Measurements from ENCODE around the gene PCDHGA1. TPM values are rescaled to one million over a fixed set of nuclear protein-coding genes. Genes with fewer than 3 reads are reported as not detected.

Gene PCDHGA1
- total and polyA plus RNA-seq, 9 of the 15 experiments (the other 6 are each of a cell fraction or from before 2014, with no cell fraction given) = 0.05 to 0.26 (median 0.18) TPM; not detected in 2

DNA sequence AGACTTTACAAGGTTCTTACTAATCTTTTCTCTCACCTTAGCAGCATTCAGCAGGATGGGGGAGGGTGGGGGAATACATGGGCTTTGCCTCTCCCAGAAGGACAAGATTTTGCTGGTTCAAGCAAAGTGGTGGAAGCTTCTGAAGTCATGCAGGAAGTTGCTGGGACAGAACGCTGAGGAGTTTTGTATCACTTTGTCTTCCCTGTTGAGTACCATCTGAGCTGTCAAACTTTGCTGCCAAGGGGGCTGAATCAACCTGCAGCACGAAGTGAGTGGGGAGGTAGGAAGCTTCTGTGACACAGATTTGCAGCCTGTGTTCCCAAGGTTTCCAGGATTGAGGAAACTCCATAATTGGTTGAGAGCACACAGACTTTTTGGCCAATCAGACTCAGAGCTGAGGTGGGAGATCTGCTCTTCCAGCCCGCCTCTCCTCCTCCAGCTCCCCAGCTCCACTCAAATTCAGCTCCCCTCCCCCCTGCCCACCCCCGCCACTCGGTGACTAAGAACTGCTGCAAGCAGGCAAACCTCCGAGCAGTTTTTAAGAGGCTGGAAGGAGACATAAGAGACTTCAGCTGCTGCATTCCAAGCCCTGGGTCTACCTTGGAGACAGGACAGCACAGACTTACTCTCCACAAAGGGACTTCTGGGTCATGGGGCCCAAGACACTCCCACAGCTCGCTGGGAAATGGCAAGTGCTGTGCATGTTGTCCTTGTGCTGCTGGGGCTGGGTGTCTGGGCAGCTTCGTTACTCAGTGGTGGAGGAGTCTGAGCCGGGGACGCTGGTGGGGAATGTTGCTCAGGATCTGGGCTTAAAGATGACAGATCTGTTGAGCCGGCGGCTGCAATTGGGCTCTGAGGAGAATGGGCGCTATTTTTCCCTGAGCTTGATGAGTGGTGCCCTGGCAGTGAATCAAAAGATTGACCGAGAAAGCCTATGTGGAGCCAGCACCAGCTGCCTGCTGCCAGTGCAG is 158.6 kb downstream of the PCDHGA1 start, which contains the start of gene PCDHGC5:
PCDHGC5 (plus strand) TSS at position 491 of the 971 bp plus-strand sequence; CDS start at position 651, 160 bp downstream.
- TF ChIP-seq, protein P1, sequence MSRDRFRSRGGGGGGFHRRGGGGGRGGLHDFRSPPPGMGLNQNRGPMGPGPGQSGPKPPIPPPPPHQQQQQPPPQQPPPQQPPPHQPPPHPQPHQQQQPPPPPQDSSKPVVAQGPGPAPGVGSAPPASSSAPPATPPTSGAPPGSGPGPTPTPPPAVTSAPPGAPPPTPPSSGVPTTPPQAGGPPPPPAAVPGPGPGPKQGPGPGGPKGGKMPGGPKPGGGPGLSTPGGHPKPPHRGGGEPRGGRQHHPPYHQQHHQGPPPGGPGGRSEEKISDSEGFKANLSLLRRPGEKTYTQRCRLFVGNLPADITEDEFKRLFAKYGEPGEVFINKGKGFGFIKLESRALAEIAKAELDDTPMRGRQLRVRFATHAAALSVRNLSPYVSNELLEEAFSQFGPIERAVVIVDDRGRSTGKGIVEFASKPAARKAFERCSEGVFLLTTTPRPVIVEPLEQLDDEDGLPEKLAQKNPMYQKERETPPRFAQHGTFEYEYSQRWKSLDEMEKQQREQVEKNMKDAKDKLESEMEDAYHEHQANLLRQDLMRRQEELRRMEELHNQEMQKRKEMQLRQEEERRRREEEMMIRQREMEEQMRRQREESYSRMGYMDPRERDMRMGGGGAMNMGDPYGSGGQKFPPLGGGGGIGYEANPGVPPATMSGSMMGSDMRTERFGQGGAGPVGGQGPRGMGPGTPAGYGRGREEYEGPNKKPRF (IDR thresholded peaks at IDR 0.05; ENCODE audit: low read depth, low read length) = no peak
- TF ChIP-seq PRPF4 (IDR thresholded peaks at IDR 0.05; ENCODE audit: insufficient read depth, low read depth, low read length, poor library complexity, severe bottlenecking) (no peak), EGR1 (conservative IDR thresholded peaks at IDR 0.05) (peak; percentile 41), ZNF12 (CRISPR knock-in tag; IDR thresholded peaks at IDR 0.05) (no peak)
- ChIA-PET CTCF (ENCODE audit: low intra/inter-chr PET ratio) (interaction anchor here (0.6 kb wide), 1 partner anchor 81 kb away, joined by 3 read pairs; no protein-coding TSS in a partner anchor), POLR2A (interaction anchor here (1.4 to 1.5 kb wide), 2 partner anchors 27 to 47 kb away, joined by 3 to 5 read pairs; no protein-coding TSS in a partner anchor)
- H3K4me1 ChIP-seq (replicated peaks in 1 of 2; ENCODE audit: control insufficient read depth in 2 of 2, insufficient read depth in 2 of 2, low read length in 2 of 2) = peaks cover 0 to 21% of the 10 kb centered on the region in 2 experiments; a peak in 2 of 5 replicates
- no peak within 1 kb of the TSS for H3K27ac ChIP-seq (ENCODE audit: extremely low read depth, low read depth, low read length)
- H3K27me3 ChIP-seq (ENCODE audit: control insufficient read depth in 2 of 2, insufficient read depth in 2 of 2, low read length in 2 of 2) = peaks cover 61 to 92% of the 10 kb centered on the region in 2 experiments
- H3K79me2 ChIP-seq (ENCODE audit: control insufficient read depth, insufficient read depth, low read length) = no peaks in the 10 kb centered on the region
- no peak for ATAC-seq
- H4K20me1 ChIP-seq (replicated peaks; ENCODE audit: control insufficient read depth, insufficient read depth, low read length) = 0 out of 2 replicates have a peak, but pooled peaks cover 5% of the 10 kb centered on the region
- H3K9ac ChIP-seq (ENCODE audit: insufficient read depth in 1 of 2, low read depth in 2 of 2, low read length in 2 of 2) = no peak within 1 kb of the TSS
- no peak for FAIRE-seq
- H2AFZ ChIP-seq (ENCODE audit: low read depth, low read length) = no peak within 1 kb of the TSS
- in situ Hi-C loops (cut with MboI) (no loop called here), intact Hi-C loops (cut with micrococcal nuclease) (no loop called here)
- H3K36me3 ChIP-seq (ENCODE audit: control insufficient read depth, insufficient read depth, low read length) = no peaks in the 10 kb centered on the region
- H3K4me3 ChIP-seq = no peak within 1 kb of the TSS
- WGBS (ENCODE audit: insufficient coverage, low coverage, missing lambda C conversion rate) = 0% methylated on average over 9 of the region's 14 CpGs
- BruUV-seq (replicated peaks) = no TSS peak
- no peaks in the 10 kb centered on the region for H3K9me3 ChIP-seq (replicated peaks; ENCODE audit: control insufficient read depth, insufficient read depth, low read depth, low read length)
- no peak for DNase-seq (ENCODE audit: extremely low read depth in 1 of 4, low spot score in 3 of 4)
- no peaks in the 10 kb centered on the region for H3K9me1 ChIP-seq (ENCODE audit: control insufficient read depth, insufficient read depth, low read length)
- H3K4me2 ChIP-seq (ENCODE audit: insufficient read depth, low read length) = no peak within 1 kb of the TSS

All from K562 (cell line).